HG03108 (cell line): ENCODE results near the gene DZIP1.

Source experiments
- ATAC-seq: cut with Tn5 transposase; IDR thresholded peaks from one replicate; pipeline ENCODE4 v1.9.1; 2021; ENCODE audit warnings: moderate library complexity; ENCODE audit not compliant: unreplicated experiment

DZIP1 gene

GRCh38 chr13:95643571-95643935 is 953 bp downstream of the DZIP1 start:
- no peak for ATAC-seq

- ATAC-seq = no peak
Measured at GRCh38 chr13:95642999-95643398, 1.5 kb downstream of the DZIP1 start.

- ATAC-seq = no peak
Measured at GRCh38 chr13:95642028-95642621, 2.4 kb downstream of the DZIP1 start.

- ATAC-seq = no peak
Measured at GRCh38 chr13:95641291-95642027, 3.0 kb downstream of the DZIP1 start.

GRCh38 chr13:95636853-95637252 is 7.7 kb downstream of the DZIP1 start:
- no peak for ATAC-seq

- ATAC-seq = no peak
Measured at GRCh38 chr13:95630593-95630992, 13.9 kb downstream of the DZIP1 start.

GRCh38 chr13:95629071-95629470 is 15.4 kb downstream of the DZIP1 start:
- ATAC-seq = no peak

GRCh38 chr13:95628488-95628887 is 16.0 kb downstream of the DZIP1 start:
- no peak for ATAC-seq

GRCh38 chr13:95627590-95627989 is 16.9 kb downstream of the DZIP1 start:
- ATAC-seq = no peak

- ATAC-seq = no peak
Measured at GRCh38 chr13:95626768-95627167, 17.7 kb downstream of the DZIP1 start.

- ATAC-seq = no peak
Measured at GRCh38 chr13:95624020-95624419, 20.5 kb downstream of the DZIP1 start.

GRCh38 chr13:95623141-95623540 is 21.4 kb downstream of the DZIP1 start:
- ATAC-seq = no peak

- no peak for ATAC-seq
Measured at GRCh38 chr13:95620825-95621498, 23.5 kb downstream of the DZIP1 start.

GRCh38 chr13:95620030-95620824 is 24.3 kb downstream of the DZIP1 start:
- no peak for ATAC-seq

GRCh38 chr13:95615539-95615938 is 29.0 kb downstream of the DZIP1 start:
- ATAC-seq = no peak

GRCh38 chr13:95614641-95615245 is 29.8 kb downstream of the DZIP1 start:
- ATAC-seq = no peak

- no peak for ATAC-seq
Measured at GRCh38 chr13:95608640-95609323, 35.7 kb downstream of the DZIP1 start.

GRCh38 chr13:95607366-95607765 is 37.1 kb downstream of the DZIP1 start:
- ATAC-seq = no peak

GRCh38 chr13:95605448-95606125 is 38.9 kb downstream of the DZIP1 start:
- no peak for ATAC-seq

GRCh38 chr13:95604556-95604915 is 40.0 kb downstream of the DZIP1 start:
- no peak for ATAC-seq
